RWPE1 (cell line): ENCODE data around the gene PEX26.
"Not testable (repeated sequence)": the region's sequence is repeated elsewhere in the genome, so short reads cannot be mapped to it uniquely, and the experiment has no call there.

Source experiments
- CTCF ChIA-PET: fragments of 350-600 bp; sonication (Branson Sonifier 250); formaldehyde crosslinking; extraction: SDS; loops from one replicate; lab custom pipeline; 2021; lab: Yijun Ruan, JAX
- POLR2A ChIA-PET: fragments of 400-600 bp; formaldehyde crosslinking; extraction: SDS; loops from one replicate; lab custom pipeline; 2020; ENCODE audit warnings: antibody characterized with exemption; ENCODE audit not compliant: low non-redundant PET; lab: Yijun Ruan, JAX
- DNase-seq: peaks from one replicate; pipeline ENCODE4 v3.0.0; 2012; ENCODE audit warnings: low spot score
- H3K27ac ChIP-seq: fragments of 450-650 bp; 2 replicates; pipeline ENCODE4 v1.5.1; 2017
- CTCF ChIP-seq: fragments of 450-650 bp; conservative IDR thresholded peaks from 2 replicates; pipeline ENCODE4 v1.5.1; 2017; ENCODE audit warnings: low read depth, mild to moderate bottlenecking

The PEX26 gene

DNA sequence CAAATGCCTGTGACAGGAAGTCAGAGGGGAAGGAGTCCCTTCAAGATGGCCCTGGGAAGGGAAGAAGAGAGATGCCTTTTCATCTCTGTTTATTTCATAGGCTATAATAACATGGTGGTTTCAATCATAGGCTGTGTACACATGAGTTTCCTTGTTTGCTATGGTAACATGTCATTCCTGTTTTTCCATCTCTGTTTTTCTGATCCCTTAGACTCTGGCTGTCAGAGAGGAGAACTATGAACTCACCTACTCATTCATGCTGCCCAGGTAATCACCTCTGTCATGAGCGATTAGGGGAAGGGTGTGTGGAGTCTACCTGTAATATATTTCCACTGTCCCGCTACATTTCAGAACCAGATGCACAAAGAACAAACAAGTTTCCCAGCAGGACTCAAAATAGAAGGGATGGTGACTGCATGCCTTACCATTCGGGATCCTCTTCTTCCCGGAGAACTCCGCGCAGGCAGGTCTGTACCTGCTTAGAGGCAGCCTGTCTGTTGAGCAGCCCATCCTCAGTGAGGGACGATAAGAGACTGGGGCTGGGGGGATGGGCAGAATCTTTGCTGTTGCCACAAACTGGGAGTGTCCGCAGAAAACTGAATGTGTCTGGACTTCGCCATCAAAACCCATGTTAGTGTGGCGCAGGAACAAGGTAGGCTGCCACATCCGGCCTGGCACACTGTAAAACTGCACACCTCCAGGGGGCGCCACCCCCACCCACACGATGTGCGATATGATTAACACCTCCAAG is 7.1 kb upstream of the PEX26 start:
- peak; percentile 63 for DNase-seq
- CTCF ChIA-PET, result interaction anchor here (0.5 to 1.1 kb wide), 4 partner anchors 46 to 555 kb away, joined by 3 to 4 read pairs (median 3); partner anchors contain the start of gene MICAL3
- POLR2A ChIA-PET, result no interaction called here
- H3K27ac ChIP-seq, result peak overlapping the region; percentile 76
- peak; percentile 73 for TF ChIP-seq CTCF

DNA sequence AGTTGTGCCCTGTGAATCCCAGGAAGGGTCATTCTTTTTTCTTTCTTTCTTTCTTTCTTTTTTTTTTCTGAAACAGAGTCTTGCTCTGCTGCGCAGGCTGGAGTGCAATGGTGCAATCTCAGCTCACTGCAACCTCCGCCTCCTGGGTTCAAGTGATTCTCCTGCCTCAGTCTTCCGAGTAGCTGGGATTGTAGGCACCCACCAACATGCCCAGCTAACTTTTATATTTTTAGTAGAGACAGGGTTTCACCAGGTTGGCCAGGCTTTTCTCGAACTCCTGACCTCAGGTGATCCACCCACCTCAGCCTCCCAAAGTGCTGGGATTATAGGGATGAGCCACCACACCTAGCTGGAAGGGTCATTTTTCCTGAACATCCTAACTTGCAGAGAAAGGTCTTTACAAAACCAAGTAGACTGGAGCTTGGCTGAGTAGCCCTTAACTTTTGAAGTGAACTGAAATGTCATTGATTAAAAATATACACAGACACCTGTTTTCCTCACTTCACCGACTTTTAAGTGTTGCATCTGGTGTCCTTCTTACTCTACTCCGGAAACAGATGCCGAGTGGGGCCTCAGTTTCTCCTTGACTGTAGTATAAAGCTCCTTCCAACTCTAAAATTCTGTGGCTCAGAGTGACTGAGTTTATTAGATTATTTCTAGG is 6.4 kb upstream of the PEX26 start:
- POLR2A ChIA-PET, DNase-seq, CTCF ChIA-PET: not testable (repeated sequence)
- H3K27ac ChIP-seq, result peak overlapping the region; percentile 76
- TF ChIP-seq CTCF, result peak; percentile 36

DNA sequence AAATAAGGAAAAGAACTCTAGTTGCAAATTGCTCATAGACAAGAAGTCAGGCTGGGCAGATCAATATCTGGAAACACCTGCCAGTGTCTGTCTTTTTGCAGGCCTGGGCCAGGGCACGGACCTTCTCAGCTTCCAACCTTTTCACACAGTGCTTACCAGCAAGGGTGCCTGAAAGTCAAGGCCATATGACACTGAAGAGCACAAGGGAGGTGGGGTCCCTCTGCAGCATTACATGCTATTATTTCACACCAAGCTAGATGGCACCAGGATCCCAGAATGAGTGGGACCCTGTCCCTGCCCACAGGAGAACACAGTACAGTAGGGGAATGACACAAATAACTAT is 5.9 kb upstream of the PEX26 start:
- POLR2A ChIA-PET, result no interaction called here
- DNase-seq, result no peak
- CTCF ChIA-PET, result no interaction called here
- no peak for TF ChIP-seq CTCF
- no peak overlapping the region for H3K27ac ChIP-seq

- no peak overlapping the region for H3K27ac ChIP-seq
- ChIA-PET CTCF (no interaction called here), POLR2A (no interaction called here)
- no peak for TF ChIP-seq CTCF
- DNase-seq, result no peak
Measured at GRCh38 chr22:18073467-18073866, 4.3 kb upstream of the PEX26 start.

- POLR2A ChIA-PET, DNase-seq, H3K27ac ChIP-seq, CTCF ChIA-PET: not testable (repeated sequence)
Measured at GRCh38 chr22:18073927-18074326, 3.9 kb upstream of the PEX26 start.

DNA sequence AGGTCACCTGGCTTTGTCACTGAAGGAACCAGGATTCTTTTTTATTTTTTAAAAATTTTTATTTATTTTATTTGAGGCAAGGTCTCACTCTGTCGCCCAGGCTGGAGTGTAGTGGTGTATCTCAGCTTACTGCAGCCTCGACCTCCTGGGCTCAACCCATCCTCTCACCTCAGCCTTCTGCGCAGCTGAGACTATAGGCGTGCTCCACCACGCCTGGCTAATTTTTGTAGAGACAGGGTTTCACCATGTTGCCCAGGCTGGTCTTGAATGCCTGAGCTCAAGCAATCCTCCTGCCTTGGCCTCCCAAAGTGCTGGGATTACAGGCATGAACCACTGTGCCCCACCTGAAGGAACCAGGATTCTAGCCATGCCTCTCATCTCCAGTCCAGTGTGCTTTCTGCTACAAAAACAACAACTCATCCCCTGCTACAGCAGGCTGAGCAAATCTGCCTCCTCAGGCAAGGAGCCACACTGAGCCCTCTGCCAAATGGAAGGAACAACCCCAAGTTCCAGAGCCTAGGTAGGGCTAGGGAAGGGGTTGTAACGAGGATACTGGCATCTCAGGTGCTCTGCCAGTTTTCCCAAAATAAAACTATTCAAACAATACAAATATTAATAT is 2.6 kb upstream of the PEX26 start:
- DNase-seq, result no peak
- POLR2A ChIA-PET, result interaction anchor here (0.6 kb wide), 1 partner anchor 241 kb away, joined by 3 read pairs; no protein-coding TSS in a partner anchor
- CTCF ChIA-PET, result interaction anchor here (0.6 to 3.0 kb wide), 10 partner anchors 42 to 249 kb away, joined by 3 to 25 read pairs (median 4); no protein-coding TSS in a partner anchor
- peak overlapping the region; percentile 60 for H3K27ac ChIP-seq
- no peak for TF ChIP-seq CTCF
